ENCODE data around the gene FRMD8. TPM values are rescaled to one million over a fixed set of nuclear protein-coding genes. Genes with fewer than 3 reads are reported as not detected.

Gene FRMD8
- polyA plus RNA-seq, 1 donor (not counting 4 experiments of a cell fraction or from before 2014, with no cell fraction given) = 24.1 TPM

- DNase-seq (ENCODE audit: low read depth, low spot score) = no peak
- Histone ChIP-seq H3K9me1 (ENCODE audit: control insufficient read depth, extremely low read depth, insufficient read depth, low read length) (no peaks in the 10 kb centered on the region), H3K4me1 (ENCODE audit: control insufficient read depth, extremely low read depth, insufficient read depth, low read length) (peaks cover 6% of the 10 kb centered on the region), H3K27ac (ENCODE audit: control insufficient read depth, insufficient read depth, low read length) (no peak overlapping the region), H4K20me1 (ENCODE audit: control insufficient read depth, extremely low read depth, insufficient read depth, low read length) (no peaks in the 10 kb centered on the region), H3K4me3 (ENCODE audit: control insufficient read depth in 2 of 3, extremely low read depth in 1 of 3, insufficient read depth in 2 of 3, low read depth in 1 of 3, low read length in 3 of 3) (no peak overlapping the region), H3K79me2 (ENCODE audit: control insufficient read depth, insufficient read depth, low read length) (no peaks in the 10 kb centered on the region), H3K9me3 (ENCODE audit: control insufficient read depth, low read depth, low read length) (no peaks in the 10 kb centered on the region), H3K36me3 (ENCODE audit: control insufficient read depth in 2 of 2, extremely low read depth in 1 of 2, insufficient read depth in 2 of 2, low read length in 2 of 2) (no peaks in the 10 kb centered on the region), H3K27me3 (ENCODE audit: control insufficient read depth, extremely low read depth, insufficient read depth, low read length) (no peaks in the 10 kb centered on the region), H3K4me2 (ENCODE audit: control insufficient read depth, extremely low read depth, insufficient read depth, low read depth, low read length) (no peak overlapping the region), H3K9ac (ENCODE audit: control insufficient read depth, extremely low read depth, insufficient read depth, low read length) (no peak overlapping the region), H2AFZ (ENCODE audit: control insufficient read depth, low read length) (no peak overlapping the region)
- no peak for FAIRE-seq
- dilution Hi-C loops (cut with MboI; ENCODE audit: extremely low pct_ligation_motif_present, low sequenced_read_pairs) = no loop called here
- TF ChIP-seq, protein P1, sequence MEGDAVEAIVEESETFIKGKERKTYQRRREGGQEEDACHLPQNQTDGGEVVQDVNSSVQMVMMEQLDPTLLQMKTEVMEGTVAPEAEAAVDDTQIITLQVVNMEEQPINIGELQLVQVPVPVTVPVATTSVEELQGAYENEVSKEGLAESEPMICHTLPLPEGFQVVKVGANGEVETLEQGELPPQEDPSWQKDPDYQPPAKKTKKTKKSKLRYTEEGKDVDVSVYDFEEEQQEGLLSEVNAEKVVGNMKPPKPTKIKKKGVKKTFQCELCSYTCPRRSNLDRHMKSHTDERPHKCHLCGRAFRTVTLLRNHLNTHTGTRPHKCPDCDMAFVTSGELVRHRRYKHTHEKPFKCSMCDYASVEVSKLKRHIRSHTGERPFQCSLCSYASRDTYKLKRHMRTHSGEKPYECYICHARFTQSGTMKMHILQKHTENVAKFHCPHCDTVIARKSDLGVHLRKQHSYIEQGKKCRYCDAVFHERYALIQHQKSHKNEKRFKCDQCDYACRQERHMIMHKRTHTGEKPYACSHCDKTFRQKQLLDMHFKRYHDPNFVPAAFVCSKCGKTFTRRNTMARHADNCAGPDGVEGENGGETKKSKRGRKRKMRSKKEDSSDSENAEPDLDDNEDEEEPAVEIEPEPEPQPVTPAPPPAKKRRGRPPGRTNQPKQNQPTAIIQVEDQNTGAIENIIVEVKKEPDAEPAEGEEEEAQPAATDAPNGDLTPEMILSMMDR (optimal IDR thresholded peaks at IDR 0.05 in 1 of 3, IDR thresholded peaks at IDR 0.05 in 1 of 3, conservative IDR thresholded peaks at IDR 0.05 in 1 of 3; ENCODE audit: extremely low read depth in 1 of 3, insufficient read depth in 2 of 3, low read length in 3 of 3) = no peak
- TF ChIP-seq EZH2 (IDR thresholded peaks at IDR 0.05; ENCODE audit: low read length) = no peak
These were observed 9.4 kb upstream of the FRMD8 start for GRCh38 chr11:65377036-65377435.

DNA sequence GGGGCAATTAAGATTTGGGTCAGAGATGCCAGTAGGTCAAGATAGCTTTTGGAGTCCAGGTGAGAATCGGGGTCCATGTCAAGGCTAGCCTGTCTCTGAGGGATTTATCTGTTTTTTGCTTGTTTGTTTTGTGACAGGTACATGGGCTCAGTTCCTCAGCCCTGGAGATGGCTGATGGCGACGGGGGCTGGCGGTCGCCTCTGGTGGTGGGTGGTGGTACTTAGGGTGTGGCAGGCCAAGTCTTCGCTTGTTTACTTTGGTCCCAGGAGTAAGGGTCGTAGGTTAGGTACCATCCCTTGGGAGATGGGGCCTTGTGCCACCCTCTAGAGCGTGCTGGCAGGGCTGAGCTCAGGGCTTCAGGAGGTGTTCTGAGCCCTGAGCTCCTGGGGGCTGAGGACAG is 8.7 kb upstream of the FRMD8 start:
- TF ChIP-seq, protein P1 (optimal IDR thresholded peaks at IDR 0.05 in 1 of 3, IDR thresholded peaks at IDR 0.05 in 1 of 3, conservative IDR thresholded peaks at IDR 0.05 in 1 of 3; ENCODE audit: extremely low read depth in 1 of 3, insufficient read depth in 2 of 3, low read length in 3 of 3) = no peak
- TF ChIP-seq EZH2 (IDR thresholded peaks at IDR 0.05; ENCODE audit: low read length) = no peak
- H3K4me2 ChIP-seq (ENCODE audit: control insufficient read depth, extremely low read depth, insufficient read depth, low read depth, low read length) = no peak overlapping the region
- dilution Hi-C loops (cut with MboI; ENCODE audit: extremely low pct_ligation_motif_present, low sequenced_read_pairs) = no loop called here
- FAIRE-seq (no peak), DNase-seq (ENCODE audit: low read depth, low spot score) (no peak)
- H3K9me1 ChIP-seq (ENCODE audit: control insufficient read depth, extremely low read depth, insufficient read depth, low read length) = no peaks in the 10 kb centered on the region
- H3K4me3 ChIP-seq (ENCODE audit: control insufficient read depth in 2 of 3, extremely low read depth in 1 of 3, insufficient read depth in 2 of 3, low read depth in 1 of 3, low read length in 3 of 3) = no peak overlapping the region
- H3K4me1 ChIP-seq (ENCODE audit: control insufficient read depth, extremely low read depth, insufficient read depth, low read length) = peaks cover 11% of the 10 kb centered on the region
- H3K79me2 ChIP-seq (ENCODE audit: control insufficient read depth, insufficient read depth, low read length) = no peaks in the 10 kb centered on the region
- no peak overlapping the region for H2AFZ ChIP-seq (ENCODE audit: control insufficient read depth, low read length)
- H3K36me3 ChIP-seq (ENCODE audit: control insufficient read depth in 2 of 2, extremely low read depth in 1 of 2, insufficient read depth in 2 of 2, low read length in 2 of 2) = no peaks in the 10 kb centered on the region
- H3K27ac ChIP-seq (ENCODE audit: control insufficient read depth, insufficient read depth, low read length) = no peak overlapping the region
- no peaks in the 10 kb centered on the region for H3K27me3 ChIP-seq (ENCODE audit: control insufficient read depth, extremely low read depth, insufficient read depth, low read length)
- H3K9me3 ChIP-seq (ENCODE audit: control insufficient read depth, low read depth, low read length) = no peaks in the 10 kb centered on the region
- H4K20me1 ChIP-seq (ENCODE audit: control insufficient read depth, extremely low read depth, insufficient read depth, low read length) = no peaks in the 10 kb centered on the region
- no peak overlapping the region for H3K9ac ChIP-seq (ENCODE audit: control insufficient read depth, extremely low read depth, insufficient read depth, low read length)
